ENCODE data around the gene RDH8. TPM values are rescaled to one million over a fixed set of nuclear protein-coding genes. Genes with fewer than 3 reads are reported as not detected.

The RDH8 gene
- total and polyA plus RNA-seq, 4 donors, result not detected

DNA sequence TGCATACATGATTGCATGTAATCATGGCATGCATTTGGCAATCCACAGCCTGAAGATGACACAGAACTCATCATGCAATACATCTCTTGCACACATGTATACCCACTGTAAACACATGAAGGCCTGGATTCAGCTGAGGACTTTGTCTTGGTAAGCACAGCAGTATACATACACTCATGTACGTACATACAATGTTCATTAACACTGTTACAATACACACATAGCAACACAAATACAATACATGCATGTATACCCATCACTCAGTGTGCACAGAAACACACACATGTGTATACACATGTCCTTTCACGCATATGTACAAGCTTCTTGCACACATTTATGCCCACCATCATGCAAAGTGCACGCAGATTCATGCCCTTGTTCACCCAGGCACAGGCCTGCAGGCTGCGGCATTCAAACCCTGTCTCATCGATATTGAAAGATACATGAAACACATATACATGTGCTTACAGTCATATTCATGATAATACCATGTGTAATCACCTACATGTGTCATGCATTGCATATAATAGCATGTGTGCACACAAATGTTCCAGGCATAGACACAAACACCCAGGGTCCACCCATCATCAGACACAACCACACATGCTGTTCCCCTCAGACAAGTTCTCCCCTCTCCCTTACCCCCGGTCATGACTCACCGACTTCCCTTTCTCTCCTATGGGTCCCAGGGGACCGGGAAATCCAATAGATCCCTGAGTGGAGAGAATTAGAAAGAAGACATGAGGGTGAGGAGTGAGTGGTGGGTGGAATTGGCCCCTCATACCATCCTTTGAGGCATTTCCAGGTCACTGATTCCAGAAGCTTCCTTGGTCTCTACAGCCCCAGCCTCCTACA is 31.6 kb upstream of the RDH8 start:
- H3K27me3 ChIP-seq (ENCODE audit: control insufficient read depth in 4 of 4, insufficient read depth in 4 of 4, low read length in 3 of 4), result no peaks in the 10 kb centered on the region
- DNase-seq (ENCODE audit: low spot score), result no peak
- H3K4me1 ChIP-seq (ENCODE audit: control insufficient read depth in 4 of 4, insufficient read depth in 4 of 4, low read length in 3 of 4), result peaks cover 0 to 3% (median 0%) of the 10 kb centered on the region in 4 donors
- TF ChIP-seq YY1 (IDR thresholded peaks at IDR 0.05) (no peak), ZBTB33 (IDR thresholded peaks at IDR 0.05) (no peak), NR2F2 (IDR thresholded peaks at IDR 0.05) (no peak), RAD21 (IDR thresholded peaks at IDR 0.05) (no peak), GABPA (IDR thresholded peaks at IDR 0.05 in 1 of 2, conservative IDR thresholded peaks at IDR 0.05 in 1 of 2) (no peak), REST (IDR thresholded peaks at IDR 0.05) (no peak), HNF4A (conservative IDR thresholded peaks at IDR 0.05) (no peak), HNF4G (IDR thresholded peaks at IDR 0.05) (no peak), FOXA1 (IDR thresholded peaks at IDR 0.05) (no peak), SP1 (IDR thresholded peaks at IDR 0.05) (no peak), EGR1 (IDR thresholded peaks at IDR 0.05; ENCODE audit: low read depth in 2 of 2) (no peak), RXRA (IDR thresholded peaks at IDR 0.05) (no peak), TAF1 (conservative IDR thresholded peaks at IDR 0.05) (no peak), JUND (IDR thresholded peaks at IDR 0.05) (no peak), FOXA2 (IDR thresholded peaks at IDR 0.05) (no peak)
- TF ChIP-seq, protein P1, sequence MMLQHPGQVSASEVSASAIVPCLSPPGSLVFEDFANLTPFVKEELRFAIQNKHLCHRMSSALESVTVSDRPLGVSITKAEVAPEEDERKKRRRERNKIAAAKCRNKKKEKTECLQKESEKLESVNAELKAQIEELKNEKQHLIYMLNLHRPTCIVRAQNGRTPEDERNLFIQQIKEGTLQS (IDR thresholded peaks at IDR 0.05), result no peak
- TF ChIP-seq, protein P2, sequence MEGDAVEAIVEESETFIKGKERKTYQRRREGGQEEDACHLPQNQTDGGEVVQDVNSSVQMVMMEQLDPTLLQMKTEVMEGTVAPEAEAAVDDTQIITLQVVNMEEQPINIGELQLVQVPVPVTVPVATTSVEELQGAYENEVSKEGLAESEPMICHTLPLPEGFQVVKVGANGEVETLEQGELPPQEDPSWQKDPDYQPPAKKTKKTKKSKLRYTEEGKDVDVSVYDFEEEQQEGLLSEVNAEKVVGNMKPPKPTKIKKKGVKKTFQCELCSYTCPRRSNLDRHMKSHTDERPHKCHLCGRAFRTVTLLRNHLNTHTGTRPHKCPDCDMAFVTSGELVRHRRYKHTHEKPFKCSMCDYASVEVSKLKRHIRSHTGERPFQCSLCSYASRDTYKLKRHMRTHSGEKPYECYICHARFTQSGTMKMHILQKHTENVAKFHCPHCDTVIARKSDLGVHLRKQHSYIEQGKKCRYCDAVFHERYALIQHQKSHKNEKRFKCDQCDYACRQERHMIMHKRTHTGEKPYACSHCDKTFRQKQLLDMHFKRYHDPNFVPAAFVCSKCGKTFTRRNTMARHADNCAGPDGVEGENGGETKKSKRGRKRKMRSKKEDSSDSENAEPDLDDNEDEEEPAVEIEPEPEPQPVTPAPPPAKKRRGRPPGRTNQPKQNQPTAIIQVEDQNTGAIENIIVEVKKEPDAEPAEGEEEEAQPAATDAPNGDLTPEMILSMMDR (IDR thresholded peaks at IDR 0.05; ENCODE audit: low read depth, low read length, missing input control), result no peak
- TF ChIP-seq, protein P3, sequence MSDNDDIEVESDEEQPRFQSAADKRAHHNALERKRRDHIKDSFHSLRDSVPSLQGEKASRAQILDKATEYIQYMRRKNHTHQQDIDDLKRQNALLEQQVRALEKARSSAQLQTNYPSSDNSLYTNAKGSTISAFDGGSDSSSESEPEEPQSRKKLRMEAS (IDR thresholded peaks at IDR 0.05), result no peak
- peaks cover 0 to 11% (median under 1%) of the 10 kb centered on the region in 4 donors for H3K36me3 ChIP-seq (ENCODE audit: control insufficient read depth in 4 of 4, insufficient read depth in 3 of 4, low read depth in 1 of 4, low read length in 3 of 4)
- no peaks in the 10 kb centered on the region for H3K9me3 ChIP-seq (ENCODE audit: control insufficient read depth in 4 of 4, low read length in 3 of 4)
- H3K9ac ChIP-seq (ENCODE audit: low read depth in 1 of 2, low read length in 2 of 2), result no peak overlapping the region
- WGBS, result 90% methylated on average over 8 of the region's 8 CpGs
- H3K27ac ChIP-seq (ENCODE audit: low read depth in 1 of 2, low read length in 2 of 2), result no peak overlapping the region
- no peak overlapping the region for H3K4me3 ChIP-seq (ENCODE audit: low read depth in 1 of 3, low read length in 3 of 3)
